HCT116 (cell line): ENCODE data around the gene GSTM4.

Experiments
- CTCF ChIP-seq, 3 experiments: fragments of 200-600 bp in 1 of 3; sonication (generic) in 1 of 3; IDR thresholded peaks in 2 of 3; conservative IDR thresholded peaks in 1 of 3; 2 replicates each; pipeline ENCODE4 v1.5.1; 2012 to 2017; ENCODE audit warnings: low read depth in 2 of 3, low read length in 2 of 3, antibody characterized with exemption in 1 of 3, borderline replicate concordance in 1 of 3, control low read depth in 1 of 3, mild to moderate bottlenecking in 1 of 3, mixed read lengths in 1 of 3, mixed run types in 1 of 3, moderate library complexity in 1 of 3; ENCODE audit not compliant: insufficient read depth in 1 of 3
- TCF7L2 ChIP-seq: IDR thresholded peaks from 2 replicates; pipeline ENCODE4 v1.7.0; 2011; ENCODE audit warnings: borderline replicate concordance, inconsistent platforms; ENCODE audit not compliant: insufficient read depth, insufficient read length; ENCODE audit errors: extremely low read depth
- YY1 ChIP-seq: IDR thresholded peaks from 2 replicates; pipeline ENCODE4 v1.6.1; 2011; ENCODE audit warnings: low read length, low read depth, moderate library complexity, mild to moderate bottlenecking; ENCODE audit not compliant: insufficient replicate concordance; ENCODE audit errors: extremely low read depth

GRCh38 chr1:109652402-109652801, 3.5 kb upstream of the GSTM4 start:
- TF ChIP-seq CTCF (IDR thresholded peaks at IDR 0.05 in 2 of 3, conservative IDR thresholded peaks at IDR 0.05 in 1 of 3; ENCODE audit: borderline replicate concordance in 1 of 3, insufficient read depth in 1 of 3, low read depth in 2 of 3, low read length in 2 of 3) (no peak), TCF7L2 (no peak), YY1 (no peak)
